GM21737 (cell line): ENCODE measurements around the gene ELAVL1.
"Not testable (repeated sequence)": the region's sequence is repeated elsewhere in the genome, so short reads cannot be mapped to it uniquely, and the experiment has no call there.

ENCODE experiments used
- ATAC-seq: cut with Tn5 transposase; IDR thresholded peaks from one replicate; pipeline ENCODE4 v1.9.1; 2021; ENCODE audit warnings: mild to moderate bottlenecking, moderate library complexity; ENCODE audit not compliant: unreplicated experiment

The ELAVL1 gene

GRCh38 chr19:7925171-7925851 lies 80.1 kb downstream of the ELAVL1 start:
- ATAC-seq: no peak

GRCh38 chr19:7924651-7925170 lies 80.7 kb downstream of the ELAVL1 start:
- no peak for ATAC-seq

GRCh38 chr19:7924241-7924640 lies 81.2 kb downstream of the ELAVL1 start:
- no peak for ATAC-seq

GRCh38 chr19:7923295-7924191 lies 81.9 kb downstream of the ELAVL1 start:
- no peak for ATAC-seq

GRCh38 chr19:7922836-7923195 lies 82.6 kb downstream of the ELAVL1 start:
- ATAC-seq: no peak

- ATAC-seq: no peak
These were observed 83.2 kb downstream of the ELAVL1 start for GRCh38 chr19:7921967-7922835.

- no peak for ATAC-seq
These were observed 84.0 kb downstream of the ELAVL1 start for GRCh38 chr19:7921302-7921966.

GRCh38 chr19:7920519-7921301 lies 84.7 kb downstream of the ELAVL1 start:
- ATAC-seq: peak; percentile 37

- ATAC-seq: peak; percentile 48
These were observed 85.6 kb downstream of the ELAVL1 start, which contains the start of gene SNAPC2 for GRCh38 chr19:7919610-7920518. SNAPC2 (plus strand) TSS chr19:7920338; CDS start chr19:7920367, 29 bp downstream.

- no peak for ATAC-seq
These were observed 86.6 kb downstream of the ELAVL1 start for GRCh38 chr19:7918615-7919421.

- not testable (repeated sequence) for ATAC-seq
These were observed 87.3 kb downstream of the ELAVL1 start for GRCh38 chr19:7918062-7918614.

GRCh38 chr19:7917267-7918061 lies 88.0 kb downstream of the ELAVL1 start:
- ATAC-seq: no peak

- ATAC-seq: no peak
These were observed 88.5 kb downstream of the ELAVL1 start for GRCh38 chr19:7916955-7917266.

GRCh38 chr19:7916103-7916954 lies 89.1 kb downstream of the ELAVL1 start:
- ATAC-seq: no peak

GRCh38 chr19:7915250-7916102 lies 90.0 kb downstream of the ELAVL1 start:
- no peak for ATAC-seq
